SK-N-MC (cell line): ENCODE data around the gene RNF126.

Experiments used
- EZH2 ChIP-seq: fragments of 200-600 bp; sonication (generic); IDR thresholded peaks from one replicate; pipeline ENCODE4 v1.6.1; 2017; ENCODE audit warnings: antibody characterized with exemption
- FOXP2 ChIP-seq: optimal IDR thresholded peaks from 2 replicates; pipeline ENCODE3; 2011; ENCODE audit warnings: mild to moderate bottlenecking, moderate library complexity; ENCODE audit not compliant: insufficient read depth; ENCODE audit errors: extremely low read length, control extremely low read depth
- POLR2AphosphoS5 ChIP-seq: IDR thresholded peaks from 2 replicates; pipeline ENCODE4 v1.6.1; 2012; ENCODE audit warnings: mild to moderate bottlenecking, low read depth, low read length, borderline replicate concordance

- TF ChIP-seq EZH2 (no peak), POLR2AphosphoS5 (no peak), FOXP2 (no peak)
Measured at GRCh38 chr19:615619-616018, 47.4 kb downstream of the RNF126 start.
